ENCODE data around the gene C12orf43. TPM values are rescaled to one million over a fixed set of nuclear protein-coding genes. Genes with fewer than 3 reads are reported as not detected.

Gene C12orf43
- total RNA-seq, 1 donor from 2014 or later = 8.0 TPM

Other genes starting within 250 kb of the C12orf43 start
- 17.5 TPM for gene SPPL3, start 112.1 kb downstream of the C12orf43 start, total RNA-seq
- 23.8 TPM for gene HNF1A, start 37.9 kb downstream of the C12orf43 start, total RNA-seq
- 2.5 TPM for gene OASL, start 22.8 kb upstream of the C12orf43 start, total RNA-seq
- 3.5 TPM for gene P2RX7, start 116.4 kb upstream of the C12orf43 start, total RNA-seq
- gene P2RX4, start 193.6 kb upstream of the C12orf43 start, total RNA-seq = 11.6 TPM

Measured in left lobe of liver (tissue), 1 donor.